ENCODE measurements around the gene THAP12. TPM values are rescaled to one million over a fixed set of nuclear protein-coding genes. Genes with fewer than 3 reads are reported as not detected.

The THAP12 gene, protein sequence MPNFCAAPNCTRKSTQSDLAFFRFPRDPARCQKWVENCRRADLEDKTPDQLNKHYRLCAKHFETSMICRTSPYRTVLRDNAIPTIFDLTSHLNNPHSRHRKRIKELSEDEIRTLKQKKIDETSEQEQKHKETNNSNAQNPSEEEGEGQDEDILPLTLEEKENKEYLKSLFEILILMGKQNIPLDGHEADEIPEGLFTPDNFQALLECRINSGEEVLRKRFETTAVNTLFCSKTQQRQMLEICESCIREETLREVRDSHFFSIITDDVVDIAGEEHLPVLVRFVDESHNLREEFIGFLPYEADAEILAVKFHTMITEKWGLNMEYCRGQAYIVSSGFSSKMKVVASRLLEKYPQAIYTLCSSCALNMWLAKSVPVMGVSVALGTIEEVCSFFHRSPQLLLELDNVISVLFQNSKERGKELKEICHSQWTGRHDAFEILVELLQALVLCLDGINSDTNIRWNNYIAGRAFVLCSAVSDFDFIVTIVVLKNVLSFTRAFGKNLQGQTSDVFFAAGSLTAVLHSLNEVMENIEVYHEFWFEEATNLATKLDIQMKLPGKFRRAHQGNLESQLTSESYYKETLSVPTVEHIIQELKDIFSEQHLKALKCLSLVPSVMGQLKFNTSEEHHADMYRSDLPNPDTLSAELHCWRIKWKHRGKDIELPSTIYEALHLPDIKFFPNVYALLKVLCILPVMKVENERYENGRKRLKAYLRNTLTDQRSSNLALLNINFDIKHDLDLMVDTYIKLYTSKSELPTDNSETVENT
- total RNA-seq, result 51.3 and 57.1 TPM in 2 replicates

DNA sequence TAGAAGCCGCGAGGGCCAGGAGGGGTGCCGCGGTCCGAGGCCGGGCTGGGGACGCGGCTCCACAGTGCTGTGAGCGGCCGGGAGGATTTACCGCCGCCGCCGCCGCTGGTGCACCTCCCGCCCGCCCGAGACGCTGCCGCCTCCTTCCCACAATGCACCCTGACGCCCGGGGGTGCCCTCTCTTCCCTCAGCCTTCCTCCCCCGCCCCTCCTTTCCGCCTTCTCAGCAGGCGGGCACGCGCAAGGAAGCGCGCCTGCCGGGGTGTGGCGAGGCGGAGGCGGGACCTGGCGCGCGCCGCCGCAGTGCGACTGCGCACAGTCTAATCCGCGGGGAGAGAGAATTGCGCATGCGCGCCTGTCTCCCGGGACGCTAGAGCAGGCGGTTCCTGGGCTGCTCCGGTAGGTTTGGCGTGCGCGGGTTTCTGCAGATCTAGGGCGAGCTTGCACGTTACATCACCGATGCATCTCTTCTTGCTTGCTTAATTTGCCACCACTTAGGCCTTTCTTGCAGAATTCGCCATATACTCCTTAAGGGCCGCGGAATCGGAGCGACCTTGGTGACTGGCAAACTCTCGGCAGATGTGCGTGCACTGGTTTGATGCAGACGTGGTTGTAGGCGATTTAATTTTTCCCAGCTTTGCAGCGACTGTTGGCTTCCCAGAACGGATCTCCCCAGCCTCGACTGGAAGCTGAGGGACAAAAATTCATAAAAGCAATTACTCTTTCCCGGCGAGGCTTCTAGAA, at the start of gene THAP12, which contains the start of gene GVQW3:
TSS of gene THAP12 (minus strand) at position 156 of the 743 bp plus-strand sequence. CDS start 296 bp downstream, outside the sequence.
TSS of gene GVQW3 (plus strand) at position 347 of the 743 bp plus-strand sequence. CDS start 506 bp downstream, outside the sequence.

Small RNA genes within 50 kb of the gene (small RNA-seq; reads per million reads assigned to genes)
- gene RF00019, result not detected

Other genes starting within 250 kb of the THAP12 start
- gene WNT11, start 174.6 kb downstream of the THAP12 start, total RNA-seq, result 0.52 and 1.5 TPM in 2 replicates
- gene GVQW3, start 191 bp upstream of the THAP12 start, total RNA-seq, result 2.9 and 3.3 TPM in 2 replicates
- 26.0 and 28.4 TPM in 2 replicates for gene EMSY, start 63.9 kb upstream of the THAP12 start, total RNA-seq

All from articular chondrocyte of knee joint (primary cell).